GM12878 (cell line): ENCODE measurements around the gene AASDHPPT.

ENCODE experiments used
- CTCF ChIP-seq, 3 experiments: IDR thresholded peaks in 2 of 3; conservative IDR thresholded peaks in 1 of 3; 2 replicates each; pipeline ENCODE4 v1.5.1; 2011; ENCODE audit warnings: low read depth in 3 of 3, low read length in 3 of 3, mild to moderate bottlenecking in 3 of 3, control low read depth in 2 of 3, moderate library complexity in 2 of 3, inconsistent platforms in 1 of 3, mixed read lengths in 1 of 3; ENCODE audit not compliant: control insufficient read depth in 2 of 3, insufficient read depth in 1 of 3; ENCODE audit errors: extremely low read depth in 1 of 3
- POLR2A ChIP-seq: IDR thresholded peaks from 2 replicates; pipeline ENCODE4 v1.6.1; 2011; ENCODE audit warnings: low read depth, mild to moderate bottlenecking, low read length
- RAD21 ChIP-seq: IDR thresholded peaks from 2 replicates; pipeline ENCODE4 v1.6.1; 2011; ENCODE audit warnings: mild to moderate bottlenecking, low read depth, low read length, moderate library complexity; ENCODE audit not compliant: insufficient read depth
- RB1 ChIP-seq: fragments of 450-650 bp; formaldehyde crosslinking; IDR thresholded peaks from 2 replicates; pipeline ENCODE4 v1.6.1; 2017; ENCODE audit warnings: mild to moderate bottlenecking, borderline replicate concordance

- TF ChIP-seq RAD21 (no peak), RB1 (no peak), POLR2A (no peak), CTCF (IDR thresholded peaks at IDR 0.05 in 2 of 3, conservative IDR thresholded peaks at IDR 0.05 in 1 of 3; ENCODE audit: control insufficient read depth in 2 of 3, extremely low read depth in 1 of 3, insufficient read depth in 1 of 3, low read depth in 3 of 3, low read length in 3 of 3) (no peak)
These were observed 15.2 kb upstream of the AASDHPPT start for GRCh38 chr11:106061954-106062949.
